ENCODE results near the gene ZNF584. TPM values are rescaled to one million over a fixed set of nuclear protein-coding genes. Genes with fewer than 3 reads are reported as not detected.

Gene ZNF584
- total RNA-seq (1 to 10 TPM; 4.3 to 8.5 (median 5.1) TPM), polyA plus RNA-seq (1 to 10 TPM; 4.1 to 6.5 TPM)

- ATAC-seq, result peak; percentile 97 to 99 (median 98)
- Histone ChIP-seq H3K27me3 (no peaks in the 10 kb centered on the region), H3K9me3 (no peaks in the 10 kb centered on the region), H3K36me3 (no peaks in the 10 kb centered on the region), H3K27ac (peak within 1 kb of the TSS; percentile 58 to 77 (median 69)), H3K4me3 (peak within 1 kb of the TSS; percentile 89 to 98 (median 96)), H3K4me1 (peaks cover 0 to 12% (median 8%) of the 10 kb centered on the region in 3 donors)
- WGBS, 2 donors, result 0 to 1% methylated on average over 96 to 100 of the region's 100 CpGs
- DNase-seq, result peak; percentile 93 to 97 (median 95)
- intact Hi-C loops (cut with DNase I), result no loop called here
- no peak for FAIRE-seq
- TF ChIP-seq, protein P1, sequence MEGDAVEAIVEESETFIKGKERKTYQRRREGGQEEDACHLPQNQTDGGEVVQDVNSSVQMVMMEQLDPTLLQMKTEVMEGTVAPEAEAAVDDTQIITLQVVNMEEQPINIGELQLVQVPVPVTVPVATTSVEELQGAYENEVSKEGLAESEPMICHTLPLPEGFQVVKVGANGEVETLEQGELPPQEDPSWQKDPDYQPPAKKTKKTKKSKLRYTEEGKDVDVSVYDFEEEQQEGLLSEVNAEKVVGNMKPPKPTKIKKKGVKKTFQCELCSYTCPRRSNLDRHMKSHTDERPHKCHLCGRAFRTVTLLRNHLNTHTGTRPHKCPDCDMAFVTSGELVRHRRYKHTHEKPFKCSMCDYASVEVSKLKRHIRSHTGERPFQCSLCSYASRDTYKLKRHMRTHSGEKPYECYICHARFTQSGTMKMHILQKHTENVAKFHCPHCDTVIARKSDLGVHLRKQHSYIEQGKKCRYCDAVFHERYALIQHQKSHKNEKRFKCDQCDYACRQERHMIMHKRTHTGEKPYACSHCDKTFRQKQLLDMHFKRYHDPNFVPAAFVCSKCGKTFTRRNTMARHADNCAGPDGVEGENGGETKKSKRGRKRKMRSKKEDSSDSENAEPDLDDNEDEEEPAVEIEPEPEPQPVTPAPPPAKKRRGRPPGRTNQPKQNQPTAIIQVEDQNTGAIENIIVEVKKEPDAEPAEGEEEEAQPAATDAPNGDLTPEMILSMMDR (IDR thresholded peaks at IDR 0.05), result no peak
Observed at GRCh38 chr19:58408152-58409009, at the start of gene ZNF584. Gene ZNF584, plus strand, starts transcription at chr19:58408649. Its CDS starts 499 bp downstream, at chr19:58409148.

GRCh38 chr19:58361900-58362271, 46.6 kb upstream of the ZNF584 start:
- WGBS, 2 donors, result 3% methylated on average over 28 of the region's 28 CpGs
- peak overlapping the region; percentile 38 to 65 (median 58) for H3K4me3 ChIP-seq
- TF ChIP-seq, protein P1 (IDR thresholded peaks at IDR 0.05), result no peak
- no peaks in the 10 kb centered on the region for H3K9me3 ChIP-seq
- H3K36me3 ChIP-seq, result no peaks in the 10 kb centered on the region
- H3K27me3 ChIP-seq, result no peaks in the 10 kb centered on the region
- no peaks in the 10 kb centered on the region for H3K4me1 ChIP-seq
- FAIRE-seq (no peak), ATAC-seq (peak; percentile 25 to 39 (median 33)), DNase-seq (peak in 5 of 6 donors; percentile 48 to 86 (median 63))
- intact Hi-C loops (cut with DNase I), result no loop called here
- H3K27ac ChIP-seq, result peak overlapping the region; percentile 78 to 91 (median 83)

DNA sequence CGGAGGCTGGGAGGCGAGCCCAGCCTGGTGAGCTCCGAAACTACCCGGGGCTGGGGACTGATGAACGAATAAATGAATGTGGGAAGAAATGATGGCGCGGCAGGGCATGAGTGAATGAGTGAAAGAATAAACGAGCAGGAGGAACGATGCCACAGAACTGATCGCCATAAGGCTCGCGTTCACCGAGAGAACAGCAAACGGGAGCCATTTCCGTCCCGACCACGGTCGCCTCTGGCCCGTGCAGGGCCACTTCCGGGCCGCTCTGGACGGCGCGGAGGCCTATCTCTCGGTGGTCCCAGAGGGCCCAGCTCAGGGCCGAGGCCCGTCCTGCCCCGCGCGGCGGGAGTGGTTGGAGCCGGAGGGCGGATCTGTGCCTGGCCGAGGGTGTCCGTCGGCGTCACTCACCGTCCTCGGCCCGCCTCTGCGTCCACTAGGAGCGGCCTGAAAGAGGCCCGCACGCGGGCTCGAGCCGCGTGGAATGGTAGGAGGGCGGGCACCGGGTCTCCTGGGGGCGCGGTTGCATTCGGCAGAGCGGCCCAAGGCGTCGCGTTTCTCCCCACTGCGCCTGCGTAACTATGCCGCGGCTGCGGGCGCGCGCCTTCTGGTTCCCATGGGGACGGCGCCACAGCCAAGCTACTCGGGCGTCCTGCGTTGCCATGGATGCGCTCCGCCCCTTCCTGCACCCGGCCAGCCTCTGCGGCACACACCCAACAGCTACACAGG, 46.0 kb upstream of the ZNF584 start, which contains the start of gene ZNF497:
ZNF497 (minus strand) TSS at position 480 of the 723 bp plus-strand sequence. CDS start 5,116 bp downstream, outside the sequence.
- ATAC-seq (peak; percentile 94 to 97 (median 95)), FAIRE-seq (no peak), DNase-seq (peak; percentile 96 to 99 (median 97))
- Histone ChIP-seq H3K4me3 (peak within 1 kb of the TSS; percentile 38 to 65 (median 58)), H3K4me1 (no peaks in the 10 kb centered on the region), H3K27ac (peak within 1 kb of the TSS; percentile 78 to 91 (median 83)), H3K9me3 (no peaks in the 10 kb centered on the region), H3K27me3 (no peaks in the 10 kb centered on the region), H3K36me3 (no peaks in the 10 kb centered on the region)
- TF ChIP-seq, protein P1 (IDR thresholded peaks at IDR 0.05), result no peak
- 0% methylated on average over 63 to 74 of the region's 74 CpGs for WGBS, 2 donors
- intact Hi-C loops (cut with DNase I), result no loop called here

DNA sequence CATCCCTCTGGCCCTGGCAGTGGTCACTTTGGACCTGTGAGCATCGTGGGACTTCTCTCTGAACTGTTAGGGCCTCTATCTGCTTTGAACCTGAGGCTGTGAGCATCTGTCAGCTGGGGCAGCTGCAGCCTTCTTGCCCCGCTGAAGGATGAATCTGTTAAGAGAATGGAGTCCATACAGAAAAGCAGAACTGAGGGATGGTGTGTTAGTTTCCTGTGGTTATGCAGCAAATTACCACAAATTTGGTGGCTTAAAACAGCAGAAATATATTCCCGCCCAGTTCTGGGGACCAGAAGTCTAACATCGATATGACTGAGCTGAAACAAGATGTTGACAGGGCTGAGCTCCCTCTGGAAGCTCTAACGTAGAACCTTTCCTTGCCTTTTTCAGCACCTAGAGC, 44.3 kb upstream of the ZNF584 start:
- WGBS, 2 donors, result 89 to 91% methylated on average over 5 of the region's 5 CpGs
- no peak for ATAC-seq
- H3K36me3 ChIP-seq, result no peaks in the 10 kb centered on the region
- intact Hi-C loops (cut with DNase I), result no loop called here
- H3K4me1 ChIP-seq, result no peaks in the 10 kb centered on the region
- no peak for FAIRE-seq
- no peak for DNase-seq
- H3K27me3 ChIP-seq, result no peaks in the 10 kb centered on the region
- no peak overlapping the region for H3K4me3 ChIP-seq
- no peaks in the 10 kb centered on the region for H3K9me3 ChIP-seq
- TF ChIP-seq, protein P1 (IDR thresholded peaks at IDR 0.05), result no peak
- H3K27ac ChIP-seq, result no peak overlapping the region
